MCF 10A (cell line): ENCODE measurements around the gene BPIFB3. TPM values are rescaled to one million over a fixed set of nuclear protein-coding genes. Genes with fewer than 3 reads are reported as not detected.

Experiments
- BruUV-seq: library from RNA; stranded (reverse); fragments of 400-500 nt; replicated peaks from 2 replicates; lab custom pipeline; 2021; lab: Mats Ljungman, UMichigan
- CTCF ChIA-PET: fragments of 300-600 bp; sonication (Branson Sonifier 250); formaldehyde crosslinking; extraction: SDS; loops from one replicate; lab custom pipeline; 2021; ENCODE audit warnings: antibody characterized with exemption, inconsistent platforms; lab: Yijun Ruan, JAX
- POLR2A ChIA-PET: fragments of 300-600, 350-650 bp; sonication (Branson Sonifier 250); formaldehyde crosslinking; extraction: SDS; loops from one replicate; lab custom pipeline; 2020; ENCODE audit warnings: antibody characterized with exemption, inconsistent platforms; lab: Yijun Ruan, JAX
- DNase-seq: peaks from one replicate; pipeline ENCODE4 v3.0.0-alpha.2; 2018; ENCODE audit not compliant: unreplicated experiment
- H3K27ac Mint-ChIP-seq: one replicate; pipeline ENCODE4 v1.8.0; 2022; ENCODE audit warnings: mild to moderate bottlenecking, low read depth, mixed read lengths; ENCODE audit not compliant: unreplicated experiment
- H3K27me3 Mint-ChIP-seq: one replicate; pipeline ENCODE4 v1.8.0; 2022; ENCODE audit warnings: mixed read lengths; ENCODE audit not compliant: insufficient read depth, unreplicated experiment
- H3K36me3 Mint-ChIP-seq: one replicate; pipeline ENCODE4 v1.8.0; 2022; ENCODE audit warnings: mild to moderate bottlenecking, moderate library complexity, mixed read lengths; ENCODE audit not compliant: insufficient read depth, unreplicated experiment
- H3K4me1 Mint-ChIP-seq: one replicate; pipeline ENCODE4 v1.8.0; 2022; ENCODE audit warnings: mixed read lengths; ENCODE audit not compliant: insufficient read depth, unreplicated experiment
- H3K4me3 Mint-ChIP-seq: one replicate; pipeline ENCODE4 v1.8.0; 2022; ENCODE audit warnings: mild to moderate bottlenecking, moderate library complexity, mixed read lengths; ENCODE audit not compliant: unreplicated experiment
- H3K9me3 Mint-ChIP-seq: one replicate; pipeline ENCODE4 v1.8.0; 2022; ENCODE audit warnings: mixed read lengths; ENCODE audit not compliant: unreplicated experiment
- CTCF ChIP-seq: fragments of 200-600 bp; IDR thresholded peaks from one replicate; pipeline ENCODE4 v1.8.0; 2022; ENCODE audit warnings: antibody characterized with exemption, mild to moderate bottlenecking; ENCODE audit not compliant: unreplicated experiment
- intact Hi-C: fragments of 100-400 bp; cut with micrococcal nuclease; formaldehyde crosslinking; loops from 2 replicates; pipeline ENCODE4 v1.14.1; 2022
- total RNA-seq: library from RNA; stranded (reverse); gene quantifications from 2 replicates; pipeline ENCODE4 v1.2.3, GENCODE V29; 2022

BPIFB3 gene
- total RNA-seq, 1 experiment from 2014 or later = not detected

GRCh38 chr20:33082546-33082945 lies 28.8 kb downstream of the BPIFB3 start:
- intact Hi-C loops = no loop called here
- Mint-ChIP-seq H3K27ac (no peak overlapping the region), H3K27me3 (peaks cover 37% of the 10 kb centered on the region), H3K36me3 (no peaks in the 10 kb centered on the region), H3K4me3 (no peak overlapping the region), H3K4me1 (no peaks in the 10 kb centered on the region), H3K9me3 (peaks cover 7% of the 10 kb centered on the region)
- CTCF ChIA-PET = no interaction called here
- POLR2A ChIA-PET = no interaction called here
- DNase-seq = no peak
- BruUV-seq = no TSS peak
- no peak for TF ChIP-seq CTCF

DNA sequence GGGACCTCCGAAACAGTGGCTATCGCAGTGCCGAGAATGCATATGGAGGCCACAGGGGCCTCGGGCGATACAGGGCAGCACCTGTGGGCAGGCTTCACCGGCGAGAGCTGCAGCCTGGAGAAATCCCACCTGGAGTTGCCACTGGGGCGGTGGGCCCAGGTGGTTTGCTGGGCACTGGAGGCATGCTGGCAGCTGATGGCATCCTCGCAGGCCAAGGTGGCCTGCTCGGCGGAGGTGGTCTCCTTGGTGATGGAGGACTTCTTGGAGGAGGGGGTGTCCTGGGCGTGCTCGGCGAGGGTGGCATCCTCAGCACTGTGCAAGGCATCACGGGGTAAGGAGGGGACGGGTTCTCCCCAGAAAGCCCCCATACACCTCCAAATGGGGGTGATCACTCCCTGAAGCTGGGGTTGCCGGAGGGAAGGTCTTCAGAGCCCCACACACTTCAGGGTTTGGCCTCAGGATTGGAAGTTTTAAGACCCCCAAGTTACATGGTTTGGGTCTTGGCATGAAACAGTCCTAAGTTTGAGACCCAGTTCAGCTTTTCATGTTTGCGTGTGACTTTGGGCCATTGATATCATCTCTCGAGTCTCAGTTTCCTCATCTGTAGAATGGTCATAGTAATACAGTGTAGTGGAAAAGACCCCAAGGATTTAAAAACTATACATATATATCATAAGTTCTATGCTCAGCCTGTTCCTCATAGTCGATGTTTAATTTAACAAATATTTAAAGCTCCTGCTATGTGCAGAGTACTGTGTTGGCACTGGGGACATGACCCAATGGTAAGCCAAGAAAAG lies 30.0 kb downstream of the BPIFB3 start:
- no peaks in the 10 kb centered on the region for H3K36me3 Mint-ChIP-seq
- intact Hi-C loops = no loop called here
- peaks cover 7% of the 10 kb centered on the region for H3K9me3 Mint-ChIP-seq
- BruUV-seq = no TSS peak
- peaks cover 49% of the 10 kb centered on the region for H3K27me3 Mint-ChIP-seq
- no peak overlapping the region for H3K4me3 Mint-ChIP-seq
- no peak for DNase-seq
- ChIA-PET POLR2A (no interaction called here), CTCF (interaction anchor here (0.7 to 1.4 kb wide), 2 partner anchors 12 to 780 kb away, joined by 3 to 4 read pairs; no protein-coding TSS in a partner anchor)
- H3K4me1 Mint-ChIP-seq = no peaks in the 10 kb centered on the region
- TF ChIP-seq CTCF = no peak
- no peak overlapping the region for H3K27ac Mint-ChIP-seq

- H3K36me3 Mint-ChIP-seq = no peaks in the 10 kb centered on the region
- H3K27me3 Mint-ChIP-seq = peaks cover 52% of the 10 kb centered on the region
- no peaks in the 10 kb centered on the region for H3K4me1 Mint-ChIP-seq
- POLR2A ChIA-PET = no interaction called here
- H3K4me3 Mint-ChIP-seq = no peak overlapping the region
- TF ChIP-seq CTCF = no peak
- BruUV-seq = no TSS peak
- no peak for DNase-seq
- H3K9me3 Mint-ChIP-seq = peaks cover 7% of the 10 kb centered on the region
- CTCF ChIA-PET = interaction anchor here (1.4 kb wide), 2 partner anchors 11 to 184 kb away, joined by 3 to 4 read pairs; no protein-coding TSS in a partner anchor
- intact Hi-C loops = no loop called here
- H3K27ac Mint-ChIP-seq = no peak overlapping the region
These were observed 31.0 kb downstream of the BPIFB3 start for GRCh38 chr20:33084722-33085121.

DNA sequence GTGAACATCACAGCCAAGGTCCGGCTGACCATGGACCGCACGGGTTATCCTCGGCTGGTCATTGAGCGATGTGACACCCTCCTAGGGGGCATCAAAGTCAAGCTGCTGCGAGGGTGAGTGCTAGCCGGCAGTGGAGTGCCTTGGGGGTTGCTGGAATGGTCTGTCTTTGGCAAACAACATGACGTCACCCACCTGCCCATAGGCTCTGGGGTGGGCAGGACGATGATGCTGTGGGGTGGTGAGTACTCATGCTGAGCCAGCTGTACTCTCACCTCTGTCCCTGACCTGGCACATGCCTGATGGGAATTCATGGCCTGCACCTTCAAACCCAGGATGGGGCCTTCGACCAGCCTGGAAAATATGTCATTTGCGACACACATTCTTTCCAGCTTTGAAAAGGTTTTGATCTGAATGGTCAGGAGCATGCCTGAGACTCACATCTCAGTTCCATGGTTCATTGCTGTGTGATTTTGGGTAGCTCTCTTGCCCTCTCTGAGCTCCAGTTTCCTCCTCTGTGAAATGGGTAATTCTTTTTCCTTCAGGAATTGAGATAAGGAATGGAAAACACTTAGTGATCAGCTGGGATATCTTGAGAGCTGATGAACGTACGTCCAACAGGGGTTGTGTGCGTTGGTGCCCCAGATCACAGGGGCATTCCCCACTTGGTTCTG lies 32.5 kb downstream of the BPIFB3 start:
- no peak for TF ChIP-seq CTCF
- CTCF ChIA-PET = interaction anchor here (0.7 to 1.4 kb wide), 4 partner anchors 9 to 296 kb away, joined by 3 read pairs; no protein-coding TSS in a partner anchor
- intact Hi-C loops = no loop called here

More for the DNA sequence above, 32.5 kb downstream of the BPIFB3 start:
- BruUV-seq = no TSS peak
- Mint-ChIP-seq H3K36me3 (no peaks in the 10 kb centered on the region), H3K4me3 (no peak overlapping the region), H3K4me1 (no peaks in the 10 kb centered on the region), H3K27ac (no peak overlapping the region), H3K9me3 (no peaks in the 10 kb centered on the region), H3K27me3 (peaks cover 39% of the 10 kb centered on the region)
- DNase-seq = no peak
- POLR2A ChIA-PET = interaction anchor here (0.5 kb wide), 1 partner anchor 326 kb away, joined by 4 read pairs; no protein-coding TSS in a partner anchor
